SH-SY5Y (cell line): Measurements from ENCODE around the gene CNTN6.
A peak's percentile ranks its signal among the peaks of the same experiment; 100 is the strongest.

Experiments
- GATA2 ChIP-seq: IDR thresholded peaks from 2 replicates; pipeline ENCODE4 v1.6.1; 2011; ENCODE audit warnings: mild to moderate bottlenecking, low read depth, low read length
- GATA3 ChIP-seq: IDR thresholded peaks from 2 replicates; pipeline ENCODE4 v1.6.1; 2011; ENCODE audit warnings: low read depth, mild to moderate bottlenecking, low read length, moderate library complexity

Gene CNTN6

GRCh38 chr3:1135194-1135593, 42.4 kb downstream of the CNTN6 start:
- TF ChIP-seq GATA2: no peak
- TF ChIP-seq GATA3: no peak

GRCh38 chr3:1138036-1138435, 45.2 kb downstream of the CNTN6 start:
- TF ChIP-seq GATA2 (no peak), GATA3 (no peak)

GRCh38 chr3:1139071-1139470, 46.2 kb downstream of the CNTN6 start:
- no peak for TF ChIP-seq GATA2
- TF ChIP-seq GATA3: no peak

GRCh38 chr3:1147326-1147725, 54.5 kb downstream of the CNTN6 start:
- TF ChIP-seq GATA3: peak; percentile 64
- TF ChIP-seq GATA2: no peak

- no peak for TF ChIP-seq GATA3
- TF ChIP-seq GATA2: no peak
These were observed 55.0 kb downstream of the CNTN6 start for GRCh38 chr3:1147819-1148218.

- TF ChIP-seq GATA3 (no peak), GATA2 (no peak)
These were observed 71.3 kb downstream of the CNTN6 start for GRCh38 chr3:1164101-1164500.

GRCh38 chr3:1171320-1171719, 78.5 kb downstream of the CNTN6 start:
- TF ChIP-seq GATA3 (no peak), GATA2 (no peak)

GRCh38 chr3:1172644-1173043, 79.8 kb downstream of the CNTN6 start:
- no peak for TF ChIP-seq GATA2
- TF ChIP-seq GATA3: no peak

- TF ChIP-seq GATA3: no peak
- no peak for TF ChIP-seq GATA2
These were observed 86.3 kb downstream of the CNTN6 start for GRCh38 chr3:1179146-1179545.

GRCh38 chr3:1183320-1184048, 90.7 kb downstream of the CNTN6 start:
- TF ChIP-seq GATA2 (no peak), GATA3 (no peak)

GRCh38 chr3:1190569-1190968, 97.7 kb downstream of the CNTN6 start:
- TF ChIP-seq GATA2 (no peak), GATA3 (no peak)

GRCh38 chr3:1191026-1191425, 98.2 kb downstream of the CNTN6 start:
- TF ChIP-seq GATA3: no peak
- no peak for TF ChIP-seq GATA2

GRCh38 chr3:1195947-1196346, 103.1 kb downstream of the CNTN6 start:
- no peak for TF ChIP-seq GATA3
- TF ChIP-seq GATA2: no peak

- no peak for TF ChIP-seq GATA2
- no peak for TF ChIP-seq GATA3
These were observed 104.2 kb downstream of the CNTN6 start for GRCh38 chr3:1197051-1197450.

GRCh38 chr3:1200371-1200770, 107.5 kb downstream of the CNTN6 start:
- no peak for TF ChIP-seq GATA2
- no peak for TF ChIP-seq GATA3

- no peak for TF ChIP-seq GATA2
- TF ChIP-seq GATA3: no peak
These were observed 115.1 kb downstream of the CNTN6 start for GRCh38 chr3:1207904-1208303.
